Uterus (tissue), 2 donors: Measurements from ENCODE around the gene ZNF263.

Experiments
- CTCF ChIP-seq, 4 experiments: fragments of 200-600 bp in 2 of 4; fragments of 450-650 bp in 2 of 4; sonication (generic) in 2 of 4; IDR thresholded peaks; one replicate each; pipeline ENCODE4 v1.5.1; 2016 to 2019; ENCODE audit warnings: antibody characterized with exemption in 4 of 4, mild to moderate bottlenecking in 2 of 4, moderate library complexity in 1 of 4
- POLR2A ChIP-seq, 2 donors: fragments of 450-650 bp; IDR thresholded peaks; one replicate each; pipeline ENCODE4 v1.6.1; 2016; ENCODE audit warnings: antibody characterized with exemption in 2 of 2, mild to moderate bottlenecking in 1 of 2, moderate library complexity in 1 of 2

- TF ChIP-seq CTCF (IDR thresholded peaks at IDR 0.05) (no peak), POLR2A (IDR thresholded peaks at IDR 0.05) (no peak)
Observed at GRCh38 chr16:3249451-3249850, 33.8 kb upstream of the ZNF263 start.
